Mucosa of rectum (tissue), 2 donors: ENCODE measurements around the gene ADD3.

ENCODE experiments used
- H3K27ac ChIP-seq, 2 donors: one replicate each; pipeline ENCODE4 v1.7.0; 2013; ENCODE audit warnings: inconsistent platforms in 2 of 2, low read depth in 2 of 2, low read length in 2 of 2
- H3K27me3 ChIP-seq, 2 donors: one replicate each; pipeline ENCODE4 v1.7.0; 2013; ENCODE audit warnings: low read length in 2 of 2; ENCODE audit not compliant: control insufficient read depth in 2 of 2, insufficient read depth in 2 of 2
- H3K36me3 ChIP-seq, 2 donors: one replicate each; pipeline ENCODE4 v1.7.0; 2013; ENCODE audit warnings: low read length in 2 of 2; ENCODE audit not compliant: control insufficient read depth in 2 of 2, insufficient read depth in 2 of 2
- H3K4me1 ChIP-seq, 2 donors: one replicate each; pipeline ENCODE4 v1.7.0; 2013; ENCODE audit warnings: low read length in 2 of 2, mild to moderate bottlenecking in 1 of 2; ENCODE audit not compliant: control insufficient read depth in 2 of 2, insufficient read depth in 2 of 2
- H3K4me3 ChIP-seq, 2 donors: one replicate each; pipeline ENCODE4 v1.7.0; 2013; ENCODE audit warnings: low read length in 2 of 2
- H3K9ac ChIP-seq, 2 donors: one replicate each; pipeline ENCODE4 v1.7.0; 2013; ENCODE audit warnings: low read length in 2 of 2, low read depth in 1 of 2, mild to moderate bottlenecking in 1 of 2
- H3K9me3 ChIP-seq, 2 donors: one replicate each; pipeline ENCODE4 v1.7.0; 2013; ENCODE audit warnings: low read length in 2 of 2; ENCODE audit not compliant: control insufficient read depth in 2 of 2
- donor health status: healthy.
- donor health status: Normal muscosa, but diverticular disease.

The ADD3 gene

GRCh38 chr10:110167149-110167548, 159.4 kb downstream of the ADD3 start:
- H3K27me3 ChIP-seq = peaks cover 13 to 21% of the 10 kb centered on the region in 2 donors

DNA sequence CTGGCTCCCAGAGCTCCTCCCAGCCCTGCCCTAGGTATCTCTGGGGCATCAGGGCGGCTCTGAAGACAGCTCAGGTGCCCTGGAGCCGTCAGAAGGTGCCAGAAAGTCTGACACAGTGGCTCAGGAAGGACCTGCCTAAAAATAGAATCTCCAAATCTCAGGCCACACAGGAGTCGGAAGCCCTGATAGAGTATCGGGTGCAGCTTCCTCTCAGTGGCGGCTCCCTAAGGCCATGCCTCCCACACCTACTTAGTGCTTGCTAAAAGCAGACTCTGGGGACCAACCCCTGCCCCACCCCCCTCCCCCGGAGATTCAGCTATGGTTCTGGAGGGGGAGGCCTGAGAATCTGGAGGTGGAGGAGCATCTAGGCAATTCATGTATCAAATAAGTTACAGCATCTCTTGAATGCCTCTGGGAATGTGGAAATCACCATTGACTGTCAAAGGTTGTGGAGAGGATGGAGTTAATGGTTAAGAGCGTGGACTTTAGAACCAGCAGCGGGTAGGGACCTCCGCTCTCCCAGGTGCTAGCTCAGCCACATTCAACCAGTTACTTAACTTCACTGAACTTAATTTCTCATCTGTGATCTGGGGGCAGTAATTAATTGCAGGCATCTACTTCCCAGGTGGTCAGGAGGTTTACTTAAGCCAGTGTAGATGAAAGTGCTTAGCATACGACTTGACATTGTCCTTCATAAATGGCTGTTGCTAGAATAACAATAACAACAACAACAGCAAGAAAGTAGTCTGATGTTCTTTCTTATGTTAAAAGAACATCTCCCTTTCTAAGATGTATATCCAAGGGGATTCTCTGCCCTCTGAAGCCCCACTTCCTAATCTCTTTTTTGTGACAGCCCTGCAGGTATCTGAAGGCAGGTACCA, 161.1 kb downstream of the ADD3 start:
- peaks cover 5 to 6% of the 10 kb centered on the region in 2 donors for H3K4me1 ChIP-seq
- H3K9ac ChIP-seq = no peak overlapping the region
- H3K27ac ChIP-seq = no peak overlapping the region
- H3K4me3 ChIP-seq = no peak overlapping the region
- no peaks in the 10 kb centered on the region for H3K9me3 ChIP-seq
- peaks cover 13 to 22% of the 10 kb centered on the region in 2 donors for H3K27me3 ChIP-seq
- H3K36me3 ChIP-seq = no peaks in the 10 kb centered on the region

More at GRCh38 chr10:110167149-110167548, 159.4 kb downstream of the ADD3 start:
- Histone ChIP-seq H3K27ac (no peak overlapping the region), H3K36me3 (no peaks in the 10 kb centered on the region), H3K9ac (no peak overlapping the region), H3K4me3 (no peak overlapping the region), H3K9me3 (no peaks in the 10 kb centered on the region), H3K4me1 (peaks cover 6 to 11% of the 10 kb centered on the region in 2 donors)

GRCh38 chr10:110169586-110169985, 161.8 kb downstream of the ADD3 start:
- Histone ChIP-seq H3K9ac (no peak overlapping the region), H3K4me1 (peaks cover 3 to 6% of the 10 kb centered on the region in 2 donors), H3K4me3 (no peak overlapping the region), H3K9me3 (no peaks in the 10 kb centered on the region), H3K27ac (no peak overlapping the region), H3K27me3 (peaks cover 13 to 22% of the 10 kb centered on the region in 2 donors), H3K36me3 (no peaks in the 10 kb centered on the region)

DNA sequence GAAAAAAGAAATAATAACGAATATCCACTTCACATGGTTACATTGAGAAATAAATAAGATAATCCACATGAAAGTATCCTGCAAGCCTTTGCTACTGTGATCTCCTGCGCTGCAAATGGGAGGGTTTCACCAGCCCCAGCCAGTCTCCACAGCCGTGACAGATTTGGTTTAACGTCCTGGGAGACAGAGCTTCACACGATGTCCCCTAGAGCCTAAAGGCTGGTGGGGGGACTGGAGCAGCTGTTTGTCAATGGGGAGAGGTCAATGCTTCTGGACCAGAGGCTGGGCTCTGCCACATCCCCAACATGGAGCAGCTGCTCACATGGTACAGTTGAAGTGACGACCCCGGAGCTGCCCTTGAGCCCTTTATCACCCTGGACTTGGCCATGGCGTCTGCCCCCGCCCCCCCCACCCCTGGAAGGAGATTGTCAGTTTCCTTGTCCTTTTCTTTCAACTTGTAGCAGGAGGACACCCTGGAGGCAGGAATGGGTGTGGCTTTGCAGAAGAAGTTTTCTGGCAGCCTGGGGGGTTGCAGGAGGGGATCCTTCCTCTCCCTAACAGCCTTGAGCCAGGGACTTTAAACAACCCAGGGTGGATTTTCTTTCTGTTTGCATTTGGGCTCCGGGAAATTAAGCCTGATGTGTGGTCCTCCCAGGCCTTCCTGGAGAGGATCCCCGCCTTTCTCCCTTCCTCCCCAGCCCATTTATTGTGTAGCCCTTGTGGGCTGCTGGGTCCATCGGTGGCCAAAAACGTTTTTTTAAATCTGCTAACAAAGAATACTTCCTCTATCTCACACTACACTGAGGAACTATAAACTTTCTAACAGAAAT, 162.6 kb downstream of the ADD3 start:
- H3K36me3 ChIP-seq = no peaks in the 10 kb centered on the region
- H3K9me3 ChIP-seq = no peaks in the 10 kb centered on the region
- H3K4me1 ChIP-seq = peaks cover 3 to 6% of the 10 kb centered on the region in 2 donors
- H3K4me3 ChIP-seq = no peak overlapping the region
- H3K27ac ChIP-seq = no peak overlapping the region
- no peak overlapping the region for H3K9ac ChIP-seq
- peaks cover 13 to 21% of the 10 kb centered on the region in 2 donors for H3K27me3 ChIP-seq

DNA sequence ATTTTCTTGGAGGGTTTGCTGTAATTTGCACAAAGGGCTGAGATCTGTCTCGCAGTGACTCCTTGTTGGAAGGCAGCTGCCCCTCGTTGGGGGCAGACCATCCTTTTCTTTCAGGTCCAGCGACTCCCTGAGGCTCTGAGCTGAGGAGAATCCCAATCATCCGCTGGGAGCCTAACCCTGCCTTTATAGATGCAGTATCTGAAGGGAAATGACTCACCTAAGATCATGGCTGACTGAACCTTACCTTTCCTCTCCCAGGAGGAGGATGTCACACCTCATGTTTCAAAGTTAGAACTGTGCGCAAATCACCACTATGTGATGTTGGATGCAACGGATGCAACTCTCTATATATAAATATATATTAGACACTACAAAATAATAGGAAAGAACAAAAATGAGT, 163.2 kb downstream of the ADD3 start:
- no peak overlapping the region for H3K9ac ChIP-seq
- no peaks in the 10 kb centered on the region for H3K9me3 ChIP-seq
- H3K4me3 ChIP-seq = no peak overlapping the region
- no peak overlapping the region for H3K27ac ChIP-seq
- H3K27me3 ChIP-seq = peaks cover 11 to 16% of the 10 kb centered on the region in 2 donors
- H3K36me3 ChIP-seq = no peaks in the 10 kb centered on the region
- peaks cover 3 to 6% of the 10 kb centered on the region in 2 donors for H3K4me1 ChIP-seq

GRCh38 chr10:110172155-110172554, 164.4 kb downstream of the ADD3 start:
- H3K4me1 ChIP-seq = peaks cover 3 to 6% of the 10 kb centered on the region in 2 donors
- no peaks in the 10 kb centered on the region for H3K36me3 ChIP-seq
- peaks cover 9 to 16% of the 10 kb centered on the region in 2 donors for H3K27me3 ChIP-seq
- H3K9me3 ChIP-seq = no peaks in the 10 kb centered on the region
- H3K9ac ChIP-seq = no peak overlapping the region
- H3K27ac ChIP-seq = no peak overlapping the region
- no peak overlapping the region for H3K4me3 ChIP-seq

DNA sequence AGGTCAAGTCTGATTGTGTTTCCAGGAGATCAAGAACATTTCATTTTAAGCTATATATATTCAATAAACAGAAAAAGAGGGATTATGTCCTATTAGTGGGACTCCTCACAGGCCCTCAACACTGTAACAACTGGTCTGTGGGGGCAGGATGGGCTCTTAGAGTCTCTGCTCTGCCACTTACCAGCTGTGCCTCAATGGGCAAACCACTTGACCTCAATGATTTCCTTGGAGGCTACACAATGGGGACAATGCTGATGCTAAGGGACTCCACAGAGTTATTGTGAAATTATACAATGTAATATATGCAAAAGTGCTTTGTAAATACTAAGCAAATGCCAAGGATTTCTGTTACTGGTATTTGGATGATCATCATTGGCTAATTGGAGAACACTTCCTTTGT, 166.4 kb downstream of the ADD3 start:
- no peak overlapping the region for H3K4me3 ChIP-seq
- no peaks in the 10 kb centered on the region for H3K36me3 ChIP-seq

DNA sequence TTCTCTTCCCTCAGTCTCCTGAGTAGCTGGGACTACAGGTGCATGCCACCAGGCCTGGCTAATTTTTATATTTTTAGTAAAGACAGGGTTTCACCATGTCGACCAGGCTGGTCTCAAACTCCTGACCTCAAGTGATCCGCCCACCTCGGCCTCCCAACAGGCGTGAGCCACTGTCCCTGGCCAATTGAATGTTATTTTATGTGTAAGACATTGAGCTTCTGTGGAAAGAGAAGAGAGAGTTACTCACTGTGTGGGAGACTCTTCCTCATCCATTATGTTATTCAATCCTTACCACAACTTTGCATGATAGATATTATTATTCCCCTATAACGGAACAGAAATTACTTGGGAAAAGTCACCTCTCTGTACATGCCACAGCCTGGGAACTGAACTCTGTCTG, 167.0 kb downstream of the ADD3 start:
- Histone ChIP-seq H3K36me3 (no peaks in the 10 kb centered on the region), H3K27ac (no peak overlapping the region), H3K4me3 (no peak overlapping the region), H3K9me3 (no peaks in the 10 kb centered on the region), H3K9ac (no peak overlapping the region), H3K27me3 (peaks cover under 1 to 7% of the 10 kb centered on the region in 2 donors), H3K4me1 (peaks cover 0 to 3% of the 10 kb centered on the region in 2 donors)

More for the DNA sequence above, 166.4 kb downstream of the ADD3 start:
- Histone ChIP-seq H3K9ac (no peak overlapping the region), H3K27ac (no peak overlapping the region), H3K4me1 (peaks cover 0 to 4% of the 10 kb centered on the region in 2 donors), H3K9me3 (no peaks in the 10 kb centered on the region), H3K27me3 (peaks cover 3 to 7% of the 10 kb centered on the region in 2 donors)

DNA sequence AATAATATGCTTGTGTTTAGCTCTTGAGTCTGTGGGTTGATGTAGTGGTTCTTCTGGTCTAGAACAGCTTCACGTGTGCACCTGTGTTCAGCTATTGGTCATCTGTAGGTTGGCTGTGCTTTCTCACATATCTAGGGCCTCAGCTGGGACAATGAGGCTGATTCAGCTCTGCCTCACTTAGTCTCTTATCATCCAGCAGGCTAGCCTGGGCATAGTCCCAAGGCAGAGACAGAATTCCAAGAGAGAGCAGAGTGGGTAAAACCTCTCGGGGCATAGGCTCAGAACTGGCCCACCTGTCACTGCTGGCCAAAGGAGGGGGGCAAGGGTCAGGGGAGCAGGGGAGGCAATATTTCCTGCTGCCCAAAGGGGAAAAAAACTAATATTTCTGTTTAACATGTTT, 167.6 kb downstream of the ADD3 start:
- H3K9me3 ChIP-seq = no peaks in the 10 kb centered on the region
- no peak overlapping the region for H3K27ac ChIP-seq
- no peaks in the 10 kb centered on the region for H3K36me3 ChIP-seq
- H3K27me3 ChIP-seq = peaks cover 0 to 5% of the 10 kb centered on the region in 2 donors
- H3K9ac ChIP-seq = no peak overlapping the region
- H3K4me1 ChIP-seq = no peaks in the 10 kb centered on the region
- no peak overlapping the region for H3K4me3 ChIP-seq
